Activated CD4-positive, alpha-beta T cell treated with anti-CD3 and anti-CD28 coated beads for 48 hours (primary cell): ENCODE data around the gene FAR2.
A peak's percentile ranks its signal among the peaks of the same experiment; 100 is the strongest.
"Not testable (repeated sequence)": the region's sequence is repeated elsewhere in the genome, so short reads cannot be mapped to it uniquely, and the experiment has no call there.

Source experiments
- DNase-seq: peaks from one replicate; pipeline ENCODE4 v3.0.0-alpha.2; 2020

FAR2 gene

DNA sequence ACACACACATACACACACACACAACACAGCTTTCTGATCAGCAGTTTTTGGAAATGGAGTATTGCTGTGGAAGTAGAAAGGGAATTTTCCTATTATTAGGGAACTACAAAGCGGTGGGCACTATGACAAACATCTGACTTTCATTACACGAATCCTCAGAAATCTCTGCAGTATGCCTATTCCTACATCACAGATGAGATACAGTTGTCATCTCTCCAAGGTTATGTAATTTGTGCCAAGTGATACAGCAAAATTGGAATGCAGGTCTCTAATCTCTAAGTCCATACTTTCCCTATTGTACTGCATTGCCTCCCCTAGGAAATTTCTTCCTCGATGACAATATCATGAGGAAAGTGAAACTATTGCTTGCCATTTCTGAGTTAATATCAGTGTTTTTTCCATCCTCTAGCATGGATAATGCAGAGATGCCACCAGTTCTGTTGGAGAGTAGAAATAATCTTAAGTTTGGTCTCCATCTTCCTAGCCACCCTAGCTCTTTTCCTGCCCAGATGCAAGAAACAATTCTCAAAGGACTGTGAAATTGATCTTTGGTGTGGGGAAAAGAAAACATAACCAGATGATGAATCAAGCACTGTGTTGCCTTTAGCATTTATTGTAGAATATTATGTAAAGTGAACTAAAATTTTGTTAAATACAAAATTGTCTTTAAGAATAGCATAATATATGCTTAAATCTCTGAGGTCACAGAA lies 137.2 kb downstream of the FAR2 start:
- no peak for DNase-seq

DNA sequence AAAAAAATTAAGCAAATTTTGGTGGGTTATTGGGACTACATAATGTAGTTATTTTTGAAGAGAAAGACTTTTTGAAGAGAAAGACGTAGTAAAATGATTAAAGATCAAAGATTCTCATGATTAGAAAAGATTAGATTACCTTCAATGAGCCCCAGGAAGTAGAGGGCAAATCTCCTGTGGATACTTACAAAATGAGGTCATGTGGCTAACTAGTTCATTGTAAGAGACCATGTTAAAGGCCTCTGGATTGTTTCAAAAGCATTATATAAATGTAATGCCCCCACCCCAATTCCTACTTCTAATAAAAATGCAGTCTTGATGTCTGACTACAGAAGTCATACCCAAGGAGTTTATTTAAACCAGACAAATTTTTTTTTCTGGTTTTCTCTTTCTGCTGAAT lies 138.5 kb downstream of the FAR2 start:
- DNase-seq, result no peak

DNA sequence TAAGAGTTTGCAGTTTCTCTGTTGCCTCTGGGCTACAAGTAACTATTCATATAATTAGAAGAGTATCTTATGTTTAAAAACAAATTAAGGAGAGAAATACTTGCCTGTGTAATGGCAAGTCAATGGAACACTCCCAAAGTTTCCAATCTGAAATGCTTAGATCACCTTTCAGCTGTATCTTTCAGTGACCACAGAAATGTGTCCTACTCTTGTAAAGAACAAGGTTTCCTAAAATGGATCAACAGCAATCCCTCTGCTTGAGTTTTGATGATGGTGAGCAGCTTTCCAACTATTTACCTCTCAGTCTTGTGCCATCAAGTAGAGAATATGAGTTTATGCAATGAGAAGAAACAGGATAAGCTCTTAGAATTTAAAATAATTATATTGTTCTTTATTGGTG lies 139.0 kb downstream of the FAR2 start:
- no peak for DNase-seq

DNA sequence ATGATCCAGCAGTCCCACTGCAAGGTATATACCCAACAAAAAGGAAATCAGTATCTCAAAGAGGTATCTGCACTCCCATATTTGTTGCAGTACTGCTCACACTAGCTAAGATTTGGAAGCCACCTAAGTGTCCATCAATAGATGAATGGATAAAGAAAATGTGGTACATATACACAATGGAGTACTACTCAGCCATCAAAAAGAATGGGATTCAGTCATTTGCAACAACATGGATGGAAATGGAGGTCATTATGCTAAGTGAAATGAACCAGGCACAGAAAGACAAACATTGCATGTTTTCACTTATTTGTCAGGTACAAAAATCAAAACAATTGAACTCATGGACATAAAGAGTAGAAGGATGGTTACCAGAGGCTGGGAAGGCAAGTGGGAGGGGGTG lies 141.4 kb downstream of the FAR2 start:
- not testable (repeated sequence) for DNase-seq

DNA sequence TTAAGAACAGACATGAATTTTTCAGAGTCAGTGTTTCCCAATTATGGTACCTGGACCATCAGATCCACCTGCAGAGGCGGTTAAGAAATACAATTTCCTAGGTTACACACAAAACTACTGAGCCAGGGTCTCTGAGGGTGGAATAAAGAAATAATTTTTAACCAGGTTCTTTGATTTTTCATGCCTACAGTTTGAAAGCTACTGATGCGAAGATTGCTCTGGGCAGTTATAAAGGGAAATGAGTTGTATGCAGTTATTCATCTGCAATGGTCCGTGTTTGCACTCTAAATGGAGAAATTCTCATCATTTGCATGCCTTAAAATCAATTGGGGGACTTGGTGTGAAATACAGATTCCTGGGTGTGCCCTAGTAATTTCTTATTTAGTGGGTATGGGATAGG lies 142.1 kb downstream of the FAR2 start:
- no peak for DNase-seq

DNA sequence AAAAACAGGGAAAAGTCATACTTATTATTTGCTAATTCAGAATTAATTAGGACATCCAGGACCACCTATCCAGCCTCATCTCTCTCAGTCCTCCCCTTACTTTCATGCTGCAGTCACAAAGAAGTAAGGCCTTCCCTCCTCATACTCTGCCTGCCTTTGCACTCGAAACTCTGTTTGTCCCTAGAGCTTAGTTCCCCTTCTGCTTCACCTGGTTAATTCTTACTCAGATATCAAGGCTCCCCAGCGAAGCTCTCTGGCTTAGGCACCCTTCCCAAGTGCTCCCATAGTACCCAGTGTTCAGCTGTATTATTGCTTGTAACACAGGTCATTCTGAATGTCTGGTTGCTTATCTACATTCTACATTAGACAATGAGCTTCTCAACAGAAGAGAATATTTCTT lies 150.6 kb downstream of the FAR2 start:
- DNase-seq, result no peak

DNA sequence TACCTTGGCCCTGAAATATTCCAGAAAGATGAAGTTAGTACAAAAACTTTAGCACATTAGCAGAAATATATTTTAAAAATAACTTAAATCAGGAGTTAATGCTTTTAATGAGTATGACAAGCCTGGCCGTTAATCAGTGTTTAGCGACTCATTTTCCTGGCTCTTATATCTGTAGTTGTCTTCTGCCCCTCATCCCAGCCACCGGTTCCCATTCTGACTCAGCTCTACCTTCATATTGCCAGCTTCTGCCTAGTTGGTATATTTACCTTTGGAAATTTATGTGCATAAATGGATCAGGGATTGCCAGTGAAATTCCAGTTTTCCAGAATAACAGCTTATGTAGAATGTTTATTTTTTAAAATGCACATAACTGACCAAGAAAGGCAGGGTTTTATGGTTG lies 152.0 kb downstream of the FAR2 start:
- no peak for DNase-seq

DNA sequence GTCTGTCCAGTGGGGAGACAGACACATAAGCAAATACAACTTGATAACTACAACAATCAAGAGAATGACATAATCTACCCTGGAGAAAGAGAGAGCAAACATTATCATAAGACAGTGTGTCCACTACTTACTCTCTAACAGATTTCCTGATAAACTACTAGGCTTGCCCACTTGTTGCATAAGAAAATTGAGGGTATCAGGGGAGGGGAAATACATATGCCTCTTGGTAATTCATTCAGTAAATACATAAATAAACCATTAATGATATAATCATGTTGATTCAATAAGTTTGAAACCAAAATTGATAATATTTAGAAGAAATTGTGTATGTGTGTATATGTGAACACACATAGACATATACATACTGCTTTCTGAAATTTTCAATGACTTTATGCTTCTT lies 155.3 kb downstream of the FAR2 start:
- DNase-seq, result no peak

DNA sequence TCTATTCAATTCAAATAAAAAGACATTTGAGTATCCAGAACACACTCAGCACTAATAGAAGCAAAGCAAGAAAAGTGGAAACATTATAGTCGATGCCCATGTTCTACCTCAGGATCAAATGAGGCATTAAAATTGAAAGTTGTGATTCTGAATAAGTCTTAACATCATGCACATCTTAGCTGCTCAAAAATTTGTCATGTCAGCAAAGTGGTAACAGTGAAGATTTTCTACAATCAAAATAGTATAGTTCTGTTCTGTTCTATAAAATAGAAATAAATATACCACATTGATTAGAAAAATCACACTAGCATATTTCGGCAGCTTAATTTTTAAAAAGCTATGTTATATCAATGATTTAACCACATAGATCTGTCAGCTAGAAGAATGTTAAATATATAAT lies 157.2 kb downstream of the FAR2 start:
- no peak for DNase-seq

DNA sequence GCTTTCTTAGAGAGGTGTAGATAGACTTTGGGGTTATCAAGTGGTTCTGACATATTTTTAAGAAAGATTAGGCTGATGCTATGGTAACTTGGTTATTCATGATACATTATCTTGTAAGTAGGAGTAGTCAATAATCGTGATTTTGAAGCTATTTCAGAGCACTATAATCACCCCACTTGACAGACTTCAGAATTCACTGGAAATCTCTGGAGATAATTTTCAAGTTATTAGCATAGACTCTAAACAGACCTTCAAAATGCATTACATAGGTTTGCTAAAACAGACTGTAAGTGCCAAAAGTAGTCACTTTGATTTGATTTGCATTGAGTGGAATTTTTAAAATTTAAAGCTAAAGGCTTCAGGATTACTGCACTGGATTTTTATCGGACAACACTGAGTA lies 157.6 kb downstream of the FAR2 start:
- no peak for DNase-seq

DNA sequence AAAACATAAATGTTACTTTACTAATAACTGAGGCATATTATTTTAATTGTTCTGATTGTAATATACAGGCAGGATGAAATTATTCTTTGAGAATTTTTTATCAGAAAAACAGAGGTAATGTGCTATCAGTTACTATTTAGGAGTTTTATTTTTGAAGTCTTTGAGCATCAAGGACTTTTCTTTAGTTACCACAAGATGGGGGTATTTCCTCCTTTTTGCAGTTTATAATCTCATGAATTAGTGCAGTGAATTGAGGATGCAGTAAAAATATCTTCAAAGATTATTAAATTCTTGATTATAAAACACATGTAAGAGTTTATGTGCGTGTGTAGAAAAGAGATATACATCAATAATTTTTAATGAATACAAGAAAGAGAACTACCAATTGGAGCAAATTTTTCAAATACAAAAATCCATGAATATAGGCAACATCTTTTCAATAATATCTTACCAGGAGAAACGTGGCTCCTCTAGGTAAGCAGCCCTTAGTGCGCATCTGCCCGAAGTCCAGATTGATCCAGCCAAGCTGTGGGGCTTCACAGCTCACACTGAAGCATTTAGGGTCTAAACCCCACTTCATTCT lies 160.3 kb downstream of the FAR2 start:
- no peak for DNase-seq

DNA sequence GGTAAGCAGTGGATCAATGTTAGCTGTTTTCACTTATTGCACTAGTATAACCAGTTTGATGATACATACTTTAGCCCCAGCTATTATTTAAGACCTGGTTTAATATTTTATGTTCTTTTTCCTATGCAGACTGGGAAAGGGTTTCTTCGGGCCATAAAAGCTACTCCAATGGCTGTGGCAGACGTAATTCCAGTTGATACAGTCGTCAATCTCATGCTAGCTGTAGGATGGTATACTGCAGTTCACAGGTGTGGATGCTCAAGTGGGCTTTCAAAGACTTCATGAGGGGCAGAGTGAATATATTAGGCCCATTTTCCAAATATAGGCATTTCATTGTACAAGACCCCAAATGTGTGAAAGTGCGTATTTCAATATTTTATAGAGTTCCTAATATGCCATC lies 161.8 kb downstream of the FAR2 start:
- no peak for DNase-seq

DNA sequence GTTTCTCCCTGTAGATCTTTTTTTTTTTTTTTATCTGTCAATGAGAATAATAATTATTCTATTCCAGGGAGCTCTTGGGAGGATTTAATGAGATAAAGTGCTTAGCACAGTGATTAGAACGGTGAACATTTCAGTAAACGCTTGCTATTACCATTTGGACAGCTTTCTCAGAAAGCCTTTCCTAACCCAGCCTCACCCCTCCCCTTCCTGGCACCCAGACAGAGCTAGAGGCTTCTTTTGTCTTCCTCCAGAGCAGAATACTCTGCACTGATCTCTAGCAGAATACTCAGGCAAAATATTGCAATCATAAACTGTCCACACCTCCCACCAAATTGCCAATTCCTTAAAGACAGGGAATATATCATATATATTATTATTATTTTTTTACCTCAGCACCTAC lies 165.3 kb downstream of the FAR2 start:
- DNase-seq, result no peak

DNA sequence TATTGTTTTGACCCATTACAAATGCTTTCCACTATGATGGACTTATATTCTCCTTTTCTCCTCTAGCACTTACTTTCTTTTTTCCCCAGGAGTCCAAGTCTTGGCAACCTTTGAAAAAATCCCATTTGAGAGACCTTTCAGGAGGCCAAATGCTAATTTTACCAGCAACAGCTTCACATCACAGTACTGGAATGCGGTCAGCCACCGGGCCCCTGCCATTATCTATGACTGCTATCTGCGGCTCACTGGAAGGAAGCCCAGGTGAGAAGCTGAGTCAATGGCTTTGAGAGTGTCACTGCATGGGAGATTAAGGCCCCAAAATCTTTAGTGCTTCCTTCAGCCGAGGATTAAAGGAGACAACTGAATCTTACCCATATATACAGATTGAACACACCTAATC lies 167.7 kb downstream of the FAR2 start:
- DNase-seq, result no peak

DNA sequence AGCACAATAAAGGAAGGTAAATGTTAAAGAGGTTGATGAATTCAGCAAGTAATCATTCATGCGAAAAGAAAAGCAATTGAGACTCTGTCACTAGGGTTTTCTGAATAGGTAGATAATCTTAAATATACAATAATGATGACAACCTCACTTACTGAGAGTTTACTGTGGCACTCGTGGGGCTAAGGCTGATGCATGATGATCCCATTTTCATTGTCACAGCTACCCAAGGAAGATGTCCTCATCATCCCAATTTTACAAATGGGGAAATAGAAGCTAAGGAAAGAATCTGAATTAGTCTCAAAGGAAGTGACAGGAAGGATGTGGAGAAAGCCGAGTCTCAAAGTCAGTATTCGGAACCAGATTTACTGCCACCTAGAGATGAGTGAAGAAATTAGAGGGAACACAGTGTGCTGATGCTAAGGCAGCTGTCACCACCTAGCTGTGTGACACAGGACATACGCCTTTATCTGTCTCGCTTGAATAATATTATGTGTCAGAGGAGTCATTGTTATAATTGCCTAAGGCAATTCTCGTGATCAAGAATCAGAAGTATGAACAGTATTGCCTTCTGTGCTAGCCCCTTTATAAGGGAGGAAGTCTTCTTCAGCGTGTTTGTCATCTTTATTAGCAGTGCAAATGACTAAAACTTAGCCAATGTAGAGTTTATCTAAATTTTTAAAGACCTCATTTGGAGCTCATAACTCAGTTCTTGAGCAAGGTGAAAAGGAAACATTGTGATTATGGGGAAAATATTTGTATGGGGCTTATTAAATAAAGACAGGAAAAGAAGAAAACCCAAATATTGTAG lies 168.7 kb downstream of the FAR2 start:
- DNase-seq, result peak; percentile 49

DNA sequence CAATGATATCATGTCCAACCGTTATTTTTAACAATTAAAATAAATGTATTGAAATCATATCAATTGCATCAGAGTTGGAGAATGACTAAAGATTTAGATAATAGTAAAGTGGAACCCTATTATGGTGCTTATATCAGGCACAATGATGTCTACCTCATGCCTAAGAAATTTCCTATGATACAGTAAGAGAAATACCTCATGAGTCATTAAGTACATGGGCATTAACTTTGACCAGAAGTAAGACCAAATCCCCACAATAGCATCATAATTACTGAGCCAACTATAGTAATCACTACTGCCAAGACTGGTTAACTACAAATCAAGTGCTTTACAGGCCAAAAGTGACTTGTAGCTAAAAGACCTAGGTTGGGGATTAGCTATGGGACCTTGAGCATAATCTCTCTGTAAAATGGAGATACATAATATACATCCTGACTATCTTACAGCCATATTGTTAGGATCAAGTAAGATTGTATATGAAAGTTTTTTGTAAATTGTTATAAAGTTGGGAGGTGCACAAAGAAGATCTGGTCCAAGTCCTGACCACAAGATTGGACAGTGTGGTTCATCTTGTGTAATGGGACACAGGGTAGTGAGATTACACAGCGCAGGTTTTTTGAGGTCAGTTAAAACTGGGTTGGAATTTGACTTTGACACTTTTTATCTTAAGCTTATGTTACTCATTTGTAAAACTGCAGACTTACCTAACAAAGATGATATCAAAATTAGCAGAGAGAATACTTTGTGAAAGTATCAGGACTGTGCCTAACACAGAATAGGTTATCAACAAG lies 171.4 kb downstream of the FAR2 start:
- DNase-seq, result no peak

DNA sequence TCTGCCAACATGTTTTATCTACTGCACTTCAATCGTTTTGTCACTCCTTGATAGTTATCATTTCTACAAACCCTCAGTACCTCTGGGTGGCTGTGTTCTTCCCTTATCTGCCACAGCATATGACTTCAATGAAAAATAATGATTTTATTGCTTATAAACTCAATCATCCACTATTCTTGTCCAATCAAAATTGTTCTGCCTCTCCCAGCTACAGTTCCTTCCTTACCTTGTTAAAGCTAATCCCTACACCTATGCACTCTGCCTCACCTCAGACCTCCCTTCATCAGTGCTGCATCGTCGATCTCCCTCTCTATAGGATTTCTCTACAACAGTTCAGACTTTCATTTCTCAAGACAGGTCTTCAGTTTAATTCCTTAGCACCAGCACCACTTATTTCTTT lies 173.1 kb downstream of the FAR2 start:
- DNase-seq, result no peak

DNA sequence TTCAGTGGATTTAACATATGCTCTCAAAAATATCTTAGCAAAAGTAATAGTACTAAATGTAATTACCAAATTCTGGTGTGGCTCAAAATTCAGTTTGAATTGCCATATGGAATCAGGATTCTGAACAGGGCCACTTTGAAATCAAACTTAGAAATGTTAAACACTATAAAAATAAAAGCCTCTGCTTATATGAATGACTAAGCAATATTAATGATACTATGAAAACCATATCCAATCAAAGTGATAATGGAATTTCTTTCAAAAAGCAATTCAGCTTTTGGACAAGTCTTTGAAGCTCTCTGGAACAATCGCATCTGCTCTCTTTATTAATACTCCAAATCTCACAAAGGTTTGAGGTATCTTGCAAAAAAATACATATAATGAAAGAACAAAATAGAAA lies 180.3 kb downstream of the FAR2 start:
- no peak for DNase-seq

DNA sequence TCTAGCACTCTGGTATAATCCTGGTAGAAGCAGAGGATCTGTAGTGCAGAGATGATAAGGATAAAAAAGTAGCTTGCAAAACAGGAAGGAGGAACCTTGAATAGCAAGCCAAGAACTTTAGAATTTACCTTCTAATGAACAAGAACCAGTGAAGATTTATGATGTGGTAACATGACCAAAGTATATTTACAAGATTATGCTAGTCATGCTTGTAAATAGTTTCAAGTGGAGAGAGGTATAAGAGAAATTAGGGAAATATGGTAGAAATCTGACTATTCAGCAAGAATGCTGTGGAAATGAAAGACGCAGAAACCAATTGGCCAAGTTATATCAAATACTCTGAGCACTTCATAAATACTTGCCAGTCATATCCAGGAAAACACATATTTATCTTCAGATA lies 184.1 kb downstream of the FAR2 start:
- DNase-seq, result no peak

DNA sequence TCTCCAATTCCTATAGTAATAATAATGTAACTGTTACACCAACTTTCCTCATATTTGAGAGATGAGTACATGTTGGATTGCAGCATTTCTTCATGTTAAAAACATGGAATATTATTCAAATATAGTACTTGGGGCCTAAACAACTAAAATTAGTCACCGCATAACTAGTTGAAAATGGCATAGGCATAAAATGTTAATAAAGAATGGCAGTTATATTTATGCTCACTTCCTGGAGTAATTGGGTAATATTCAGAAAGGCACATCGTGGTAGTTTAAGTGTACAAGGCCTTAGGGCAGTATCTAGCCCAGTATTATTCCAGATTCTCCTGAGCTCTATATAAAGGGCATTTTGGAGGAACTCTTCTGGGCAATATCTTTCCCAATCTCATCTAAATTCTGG lies 185.9 kb downstream of the FAR2 start:
- no peak for DNase-seq

DNA sequence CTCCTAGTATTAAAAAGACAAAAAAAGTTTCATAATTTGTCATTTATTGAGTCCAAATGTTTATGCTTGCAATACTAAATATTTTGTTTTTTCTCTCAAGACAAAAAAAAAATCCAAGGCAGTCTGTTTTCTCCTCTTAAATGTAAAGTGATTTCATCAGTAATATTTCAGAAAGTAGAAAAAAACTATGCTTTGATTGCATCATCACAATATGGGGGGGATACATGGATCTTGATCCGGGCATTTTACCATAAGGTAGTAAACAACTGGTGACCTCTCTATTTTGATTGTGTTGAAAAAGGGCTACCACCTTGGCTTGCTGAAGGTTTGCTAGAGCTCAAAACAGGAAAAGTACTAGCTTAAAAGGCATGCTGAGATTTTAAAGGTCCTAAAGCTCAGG lies 188.2 kb downstream of the FAR2 start:
- no peak for DNase-seq

DNA sequence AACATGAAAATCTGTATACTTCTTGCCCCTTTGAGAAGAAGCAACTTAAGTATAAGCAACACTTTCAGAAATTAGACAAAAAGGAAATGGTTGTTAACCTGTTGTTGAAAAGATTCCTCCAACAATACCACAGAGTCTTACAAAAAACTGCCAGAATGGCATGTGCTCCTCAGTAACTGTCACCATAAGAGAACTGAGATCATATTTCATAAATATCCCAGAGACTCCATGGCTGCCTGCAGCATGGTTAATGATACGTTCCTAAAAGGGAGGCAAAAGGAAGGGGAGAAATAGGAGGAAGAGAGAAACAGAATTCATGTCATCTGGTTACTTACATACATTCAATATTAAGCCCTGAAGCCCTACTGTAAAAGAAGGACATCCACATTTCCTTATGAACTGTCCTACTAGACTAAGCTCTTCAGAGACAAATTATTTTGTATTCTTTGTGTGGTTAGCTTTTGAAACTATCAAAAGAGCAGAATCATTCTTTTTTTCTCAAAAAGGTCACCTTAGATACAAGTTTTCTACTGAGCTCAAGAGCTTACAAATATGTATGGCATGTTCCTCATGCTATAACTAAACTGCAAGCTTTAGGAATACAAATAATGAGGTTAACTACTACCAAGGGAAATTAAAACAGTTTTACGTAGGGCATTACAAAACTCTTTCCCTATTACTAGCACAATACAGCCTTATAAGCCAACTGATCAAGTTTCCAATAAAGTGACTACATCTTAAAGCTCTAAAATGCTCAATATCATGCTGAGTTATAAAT lies 194.1 kb downstream of the FAR2 start:
- DNase-seq, result no peak
